Stimulated activated CD4-positive, alpha-beta T cell treated with anti-CD3 and anti-CD28 coated beads, Interleukin-12 subunit alpha, Interleukin-12 subunit beta, amount 100 ng/mL, for 24 hours (primary cell): ENCODE data around the gene ACACA.
"Not testable (repeated sequence)": the region's sequence is repeated elsewhere in the genome, so short reads cannot be mapped to it uniquely, and the experiment has no call there.

Experiments used
- DNase-seq, 2 experiments: peaks; one replicate each; pipeline ENCODE4 v3.0.0-alpha.2; 2020; ENCODE audit warnings: low read depth in 2 of 2

ACACA gene

DNA sequence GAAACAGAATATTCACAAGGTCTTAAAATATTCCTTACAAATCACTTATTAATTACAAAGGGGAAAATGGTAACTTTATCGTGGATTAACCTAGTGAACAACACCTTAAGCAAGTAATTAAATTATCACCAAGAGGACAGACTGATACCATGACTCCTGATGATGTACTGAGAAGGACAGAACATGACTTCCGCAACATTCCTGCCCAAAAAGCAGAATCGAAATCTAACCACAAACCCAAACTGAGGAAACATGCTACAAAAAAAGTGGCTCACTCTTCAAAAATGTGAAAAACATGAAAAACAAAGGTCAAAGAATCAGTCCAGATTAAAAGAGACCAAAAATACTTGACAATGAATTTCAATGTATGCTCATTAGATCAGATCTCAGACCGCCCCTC lies 306.4 kb downstream of the ACACA start:
- DNase-seq, result no peak

- no peak for DNase-seq
These were observed 307.5 kb downstream of the ACACA start for GRCh38 chr17:37098910-37099664.

DNA sequence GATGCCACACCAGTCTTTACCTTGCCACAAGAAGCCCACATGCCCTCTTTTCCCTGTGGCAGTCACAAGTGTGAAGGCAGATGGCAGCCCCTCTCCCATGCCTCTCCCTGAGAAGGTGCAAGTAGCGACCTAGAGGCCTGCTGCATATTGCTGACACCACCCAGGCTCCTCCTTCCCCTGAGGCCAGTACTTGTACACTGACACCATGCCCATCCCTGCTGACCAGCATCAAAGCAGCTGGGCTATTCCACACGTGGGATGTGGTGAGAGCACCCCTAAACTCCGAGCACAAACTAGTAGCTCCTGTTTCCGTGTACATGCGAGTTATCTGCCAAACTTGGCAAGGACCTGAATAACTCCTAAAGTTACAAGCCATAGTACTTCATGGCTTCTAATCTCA lies 308.5 kb downstream of the ACACA start:
- no peak for DNase-seq

- no peak for DNase-seq
These were observed 309.5 kb downstream of the ACACA start for GRCh38 chr17:37097154-37097553.

- no peak for DNase-seq
These were observed 310.6 kb downstream of the ACACA start for GRCh38 chr17:37096071-37096470.

DNA sequence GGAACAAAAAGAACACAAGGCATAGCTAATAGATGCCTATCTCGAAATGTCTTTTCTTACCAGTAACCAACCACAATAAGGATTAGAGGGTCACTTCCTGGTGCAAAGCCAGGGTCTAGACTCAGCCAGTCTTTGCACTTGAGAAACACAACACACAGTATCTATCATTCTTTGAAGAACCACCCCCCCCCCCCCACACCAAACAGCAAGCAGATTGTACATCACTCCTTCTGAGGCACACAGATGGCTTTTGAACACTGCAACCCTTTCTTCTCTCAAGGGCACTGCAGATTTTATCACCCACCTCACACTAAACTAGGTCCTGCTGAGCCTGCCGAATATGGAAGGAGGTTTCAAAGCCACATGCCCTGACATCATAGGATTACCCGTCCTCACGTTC lies 312.2 kb downstream of the ACACA start:
- no peak for DNase-seq

GRCh38 chr17:37092701-37093100 lies 313.9 kb downstream of the ACACA start:
- no peak for DNase-seq

DNA sequence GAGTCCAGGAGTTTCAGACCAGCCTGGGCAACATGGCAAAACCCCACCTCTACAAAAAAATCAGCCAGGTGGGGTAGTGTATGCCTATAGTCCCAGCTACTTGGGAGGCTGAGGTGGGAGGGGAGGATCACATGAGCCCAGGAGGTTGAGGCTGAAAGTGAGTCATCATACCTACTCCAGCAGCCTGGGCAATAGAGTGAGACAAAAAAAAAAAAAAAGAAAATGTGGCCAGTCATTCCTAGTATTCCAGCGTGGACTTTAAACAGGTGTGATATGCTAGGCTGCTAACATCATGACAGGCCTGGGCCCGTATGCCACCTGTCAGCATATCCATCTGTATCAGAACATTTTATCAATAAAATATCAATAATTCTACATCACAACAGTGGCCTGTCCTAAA lies 314.6 kb downstream of the ACACA start:
- no peak for DNase-seq

GRCh38 chr17:37090941-37091340 lies 315.7 kb downstream of the ACACA start:
- DNase-seq, result no peak

DNA sequence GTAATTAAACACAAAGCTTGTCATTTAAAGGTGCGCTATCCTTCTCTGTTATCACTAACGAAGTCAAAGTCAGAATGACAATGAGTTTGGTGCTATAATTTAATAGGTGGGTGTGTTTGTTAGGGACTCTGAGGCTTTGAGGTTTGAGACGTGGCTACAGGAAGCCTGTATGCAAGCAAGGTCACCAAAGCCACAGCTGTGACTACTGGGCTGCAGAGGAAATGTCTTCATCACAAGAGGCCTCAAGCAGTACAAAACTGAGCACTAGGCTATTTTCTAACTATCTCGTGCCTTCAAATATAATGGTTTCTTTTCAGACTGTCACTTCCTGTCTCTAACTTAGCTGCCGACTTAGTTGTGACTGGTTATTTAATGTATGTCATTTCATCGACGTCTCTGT lies 316.7 kb downstream of the ACACA start:
- no peak for DNase-seq

DNA sequence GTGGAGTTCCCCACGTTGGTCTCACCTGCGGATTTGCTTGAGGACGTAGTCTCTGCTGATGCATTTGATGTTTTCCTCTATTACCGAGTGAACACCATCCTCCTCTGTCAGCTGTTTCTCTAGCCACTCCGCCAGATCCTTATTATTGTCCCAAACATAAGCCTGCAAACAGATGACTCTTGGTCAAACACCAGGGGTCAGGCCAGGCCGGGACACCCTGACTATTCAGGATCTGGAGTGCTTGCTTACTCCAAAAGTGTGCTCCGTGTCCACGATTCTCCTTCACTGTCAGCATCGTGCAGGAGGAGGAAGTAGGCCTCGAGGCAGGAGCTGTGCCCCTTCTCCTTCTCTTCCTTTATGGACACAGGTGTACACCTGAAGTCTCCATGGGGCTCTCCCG lies 317.7 kb downstream of the ACACA start:
- no peak for DNase-seq

- DNase-seq, result no peak
These were observed 318.2 kb downstream of the ACACA start for GRCh38 chr17:37088459-37088858.

GRCh38 chr17:37087683-37088082 lies 319.0 kb downstream of the ACACA start:
- DNase-seq, result no peak

GRCh38 chr17:37086948-37087347 lies 319.7 kb downstream of the ACACA start:
- no peak for DNase-seq

GRCh38 chr17:37086334-37086733 lies 320.3 kb downstream of the ACACA start:
- DNase-seq, result no peak

DNA sequence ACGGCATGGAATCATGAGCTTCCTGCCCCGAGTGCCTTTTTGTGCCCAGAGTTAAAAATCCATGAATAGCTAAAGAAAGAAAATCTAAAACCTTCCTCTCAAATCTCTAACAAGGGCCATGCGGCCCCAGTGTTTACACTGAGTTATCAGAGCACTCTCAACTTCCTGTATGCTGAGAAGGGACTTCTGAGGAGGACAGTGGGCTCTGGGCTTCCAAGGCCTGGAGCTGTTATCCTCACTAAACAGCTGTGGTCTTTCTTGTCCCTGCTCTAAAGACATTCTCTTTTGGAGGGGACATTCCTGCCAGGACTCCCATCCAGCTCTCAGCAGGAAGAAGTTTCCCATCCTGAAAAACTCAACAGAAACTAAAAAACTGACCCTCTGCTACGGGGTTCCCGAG lies 322.3 kb downstream of the ACACA start:
- DNase-seq, result no peak

- DNase-seq, result no peak
These were observed 323.2 kb downstream of the ACACA start for GRCh38 chr17:37083456-37083855.

DNA sequence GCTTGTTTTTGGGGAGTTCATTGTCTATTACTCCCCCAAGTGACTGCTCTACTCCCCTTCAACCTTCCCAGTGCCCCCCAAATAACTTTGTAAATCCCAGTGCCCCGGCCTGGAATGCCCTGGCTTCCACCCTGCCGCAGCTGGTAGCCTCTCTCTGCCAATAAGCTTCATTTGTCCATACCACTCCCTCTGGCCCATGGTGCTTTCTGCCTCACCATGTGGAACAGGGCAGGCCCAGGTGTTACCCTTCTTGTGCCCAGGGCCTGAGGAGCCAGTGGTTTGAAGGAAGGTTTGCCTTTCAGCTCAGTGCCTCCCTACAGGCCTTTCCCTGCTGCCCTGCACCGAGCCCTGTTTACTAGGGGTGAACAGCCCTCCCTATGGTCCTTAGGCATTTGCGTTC lies 323.7 kb downstream of the ACACA start:
- DNase-seq, result no peak

- DNase-seq, result no peak
These were observed 324.2 kb downstream of the ACACA start for GRCh38 chr17:37082311-37082860.

DNA sequence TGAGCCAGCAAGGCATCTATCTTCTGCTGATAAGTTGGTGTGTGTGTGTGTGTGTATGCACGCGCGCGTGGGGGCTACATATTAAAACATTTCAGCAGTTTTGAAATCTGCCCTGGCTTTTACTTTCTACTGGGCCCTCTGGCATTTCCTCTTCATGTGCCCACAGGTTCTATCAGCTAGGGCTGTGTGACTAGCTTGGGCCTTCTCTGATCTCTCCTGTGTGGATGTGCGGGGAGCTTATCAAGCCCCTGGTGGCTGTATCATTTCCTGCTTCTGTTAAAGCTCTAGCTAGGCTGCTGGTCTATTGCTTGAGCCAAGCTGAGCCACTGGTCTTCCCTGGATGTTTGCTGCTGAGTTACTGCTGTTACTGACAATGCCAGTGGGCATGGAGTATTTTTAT lies 325.3 kb downstream of the ACACA start:
- DNase-seq, result no peak

- no peak for DNase-seq
These were observed 326.9 kb downstream of the ACACA start for GRCh38 chr17:37079735-37080134.

DNA sequence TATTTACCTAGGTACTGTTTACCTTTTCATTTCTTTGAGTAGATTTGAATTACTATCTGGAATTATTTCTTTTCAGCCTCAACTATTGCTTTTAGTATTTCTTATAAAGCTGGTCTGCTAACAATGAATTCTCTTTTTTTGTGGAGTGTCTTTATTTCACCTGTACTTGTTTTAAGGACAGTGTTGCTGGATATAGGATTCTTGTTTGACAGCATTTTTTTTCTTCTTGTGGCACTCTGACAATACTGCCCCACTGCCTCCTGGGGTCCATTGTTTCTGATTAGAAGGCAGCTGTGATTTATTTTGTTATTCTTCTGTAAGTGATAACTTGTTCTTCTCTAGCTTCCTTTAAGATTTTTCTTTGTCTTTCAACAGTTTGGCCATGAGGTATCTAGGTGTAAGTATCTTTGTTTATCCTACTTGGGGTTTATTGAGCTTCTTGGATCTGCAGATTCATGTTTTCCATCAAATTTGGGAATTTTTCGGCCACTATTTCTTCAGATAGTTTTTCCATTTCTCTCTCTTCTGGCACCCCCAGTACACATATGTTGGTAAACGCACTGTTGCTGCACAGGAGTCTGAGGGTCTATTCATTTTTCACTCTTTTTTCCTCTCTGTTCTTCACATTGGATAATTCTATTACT lies 327.4 kb downstream of the ACACA start:
- DNase-seq, result no peak

GRCh38 chr17:37073464-37073863 lies 333.2 kb downstream of the ACACA start:
- not testable (repeated sequence) for DNase-seq
